IPS DF 19.7 (cell line): ENCODE measurements around the gene MKNK2.
"Not testable (repeated sequence)": the region's sequence is repeated elsewhere in the genome, so short reads cannot be mapped to it uniquely, and the experiment has no call there.

Source experiments
- DNase-seq: peaks from one replicate; pipeline ENCODE4 v3.0.0-alpha.2; 2013; ENCODE audit warnings: low read depth, low spot score

Gene MKNK2

GRCh38 chr19:2050991-2051772, at the start of gene MKNK2:
MKNK2 (minus strand) TSS chr19:2051244; CDS start chr19:2050851, 393 bp downstream.
- no peak for DNase-seq

GRCh38 chr19:2100719-2101061, 49.6 kb upstream of the MKNK2 start:
- no peak for DNase-seq

GRCh38 chr19:2099937-2100718, 49.1 kb upstream of the MKNK2 start:
- no peak for DNase-seq

GRCh38 chr19:2099054-2099501, 48.0 kb upstream of the MKNK2 start:
- DNase-seq: no peak

GRCh38 chr19:2097886-2098327, 46.9 kb upstream of the MKNK2 start:
- no peak for DNase-seq

- DNase-seq: no peak
Measured at GRCh38 chr19:2097203-2097885, 46.3 kb upstream of the MKNK2 start.

- peak; percentile 45 for DNase-seq
Measured at GRCh38 chr19:2096480-2097202, 45.6 kb upstream of the MKNK2 start, which contains the start of gene IZUMO4. IZUMO4 (plus strand) TSS chr19:2096915; CDS start chr19:2096946, 31 bp downstream.

GRCh38 chr19:2096034-2096479, 45.0 kb upstream of the MKNK2 start, which contains the start of gene MOB3A:
MOB3A (minus strand) TSS chr19:2096326; CDS start chr19:2078560, 17,766 bp downstream.
- DNase-seq: peak; percentile 38

GRCh38 chr19:2091926-2092525, 41.0 kb upstream of the MKNK2 start:
- DNase-seq: not testable (repeated sequence)

- DNase-seq: no peak
Measured at GRCh38 chr19:2089727-2090053, 38.6 kb upstream of the MKNK2 start.

- DNase-seq: no peak
Measured at GRCh38 chr19:2089001-2089711, 38.1 kb upstream of the MKNK2 start.

- no peak for DNase-seq
Measured at GRCh38 chr19:2087621-2088100, 36.6 kb upstream of the MKNK2 start.

- not testable (repeated sequence) for DNase-seq
Measured at GRCh38 chr19:2086695-2087620, 35.9 kb upstream of the MKNK2 start.

GRCh38 chr19:2084993-2085720, 34.1 kb upstream of the MKNK2 start:
- DNase-seq: no peak

- no peak for DNase-seq
Measured at GRCh38 chr19:2083174-2083854, 32.3 kb upstream of the MKNK2 start.

GRCh38 chr19:2081873-2082810, 31.1 kb upstream of the MKNK2 start:
- DNase-seq: no peak
